NT2/D1 (cell line): ENCODE results near the gene KCNN3.

ENCODE experiments used
- SUZ12 ChIP-seq: IDR thresholded peaks from 2 replicates; pipeline ENCODE4 v1.6.1; 2011; ENCODE audit not compliant: insufficient read length, insufficient read depth; ENCODE audit errors: extremely low read depth
- YY1 ChIP-seq: IDR thresholded peaks from 2 replicates; pipeline ENCODE4 v1.6.1; 2011; ENCODE audit not compliant: insufficient read length, insufficient read depth
- ZNF274 ChIP-seq: IDR thresholded peaks from 2 replicates; pipeline ENCODE4 v1.6.1; 2011; ENCODE audit warnings: mild to moderate bottlenecking, low read depth, low read length

DNA sequence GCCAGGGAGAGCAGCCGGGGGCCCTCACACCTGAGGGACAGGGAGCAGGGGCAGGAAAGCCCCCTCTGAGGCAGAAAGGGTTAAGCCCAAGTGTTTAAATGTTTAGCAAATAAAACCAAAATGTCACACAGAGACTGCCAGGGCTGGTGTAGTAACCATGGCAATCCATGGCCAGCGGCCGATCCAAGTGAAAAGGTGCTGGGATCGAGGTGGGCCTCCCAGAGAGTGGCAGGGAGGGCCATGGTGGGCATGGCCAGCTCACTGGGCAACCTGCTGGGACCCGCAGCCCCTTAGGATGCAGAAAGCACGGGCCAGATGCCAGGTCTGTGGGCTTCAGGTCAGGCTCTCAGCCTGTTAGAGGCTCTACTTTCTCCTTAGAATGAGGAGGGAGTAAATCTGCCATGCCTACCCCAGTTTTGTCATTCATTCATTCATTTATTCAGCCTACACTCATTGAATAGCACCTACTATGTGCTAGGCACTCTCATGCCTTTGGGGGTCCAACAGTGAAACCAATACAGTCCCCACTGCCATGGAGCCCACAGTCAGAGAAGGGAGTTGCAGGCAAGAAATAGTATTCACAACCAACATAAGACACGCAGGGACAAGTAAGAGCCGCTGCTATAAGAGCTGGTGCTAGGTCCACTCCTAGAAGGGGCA, 56.1 kb downstream of the KCNN3 start:
- no peak for TF ChIP-seq YY1
- TF ChIP-seq ZNF274, result no peak
- no peak for TF ChIP-seq SUZ12
